SK-N-SH treated with all-trans-retinoic acid at 6 μM for 48 hours (cell line): Measurements from ENCODE around the gene LDB2.

Experiments
- ATAC-seq: fragments of 200-7000 bp; cut with Tn5 transposase; 3 replicates; pipeline ENCODE4 v1.9.1; 2020; ENCODE audit warnings: mild to moderate bottlenecking, moderate library complexity
- ARNTL ChIP-seq: fragments of 450-650 bp; formaldehyde crosslinking; IDR thresholded peaks from 2 replicates; pipeline ENCODE4 v1.5.0; 2020; ENCODE audit warnings: low read depth, mild to moderate bottlenecking, moderate library complexity, borderline replicate concordance
- BACH2 ChIP-seq: fragments of 250-450 bp; sonication (Bioruptor Pico); IDR thresholded peaks from 2 replicates; pipeline ENCODE4 v1.9.0; 2021; ENCODE audit warnings: mild to moderate bottlenecking, borderline replicate concordance
- CREB5 ChIP-seq: fragments of 250-450 bp; sonication (Bioruptor Pico); IDR thresholded peaks from 2 replicates; pipeline ENCODE4 v1.5.1; 2020; ENCODE audit warnings: low read depth, mild to moderate bottlenecking, moderate library complexity
- CSDC2 ChIP-seq: fragments of 250-450 bp; sonication (Bioruptor Pico); IDR thresholded peaks from 2 replicates; pipeline ENCODE4 v1.5.0; 2020; ENCODE audit warnings: mild to moderate bottlenecking, moderate library complexity
- CSRNP3 ChIP-seq: fragments of 250-450 bp; sonication (Bioruptor Pico); IDR thresholded peaks from 2 replicates; pipeline ENCODE4 v1.5.1; 2021; ENCODE audit warnings: mild to moderate bottlenecking, moderate library complexity
- ESRRG ChIP-seq: fragments of 250-450 bp; sonication (Bioruptor Pico); IDR thresholded peaks from 2 replicates; pipeline ENCODE4 v1.6.1; 2021; ENCODE audit warnings: mild to moderate bottlenecking
- GLIS3 ChIP-seq: fragments of 250-450 bp; sonication (Bioruptor Pico); IDR thresholded peaks from 2 replicates; pipeline ENCODE4 v1.5.0; 2020; ENCODE audit warnings: mild to moderate bottlenecking, moderate library complexity
- ISL1 ChIP-seq: fragments of 250-450 bp; sonication (Bioruptor Pico); IDR thresholded peaks from 2 replicates; pipeline ENCODE4 v2.1.2; 2022; ENCODE audit warnings: mild to moderate bottlenecking, moderate library complexity
- OSR1 ChIP-seq: fragments of 250-450 bp; sonication (Bioruptor Pico); IDR thresholded peaks from 2 replicates; pipeline ENCODE4 v1.8.0; 2022; ENCODE audit warnings: moderate library complexity, mild to moderate bottlenecking, inconsistent platforms
- PATZ1 ChIP-seq: fragments of 250-450 bp; sonication (Bioruptor Pico); IDR thresholded peaks from 2 replicates; pipeline ENCODE4 v1.8.0; 2020; ENCODE audit warnings: mild to moderate bottlenecking, moderate library complexity, borderline replicate concordance
- PPARA ChIP-seq: fragments of 250-450 bp; sonication (Bioruptor Pico); IDR thresholded peaks from 2 replicates; pipeline ENCODE4 v1.5.0; 2020; ENCODE audit warnings: mild to moderate bottlenecking, borderline replicate concordance
- RARB ChIP-seq: fragments of 250-450 bp; sonication (Bioruptor Pico); IDR thresholded peaks from 2 replicates; pipeline ENCODE4 v1.8.0; 2021; ENCODE audit warnings: mild to moderate bottlenecking, moderate library complexity
- SNAI2 ChIP-seq: fragments of 250-450 bp; sonication (Bioruptor Pico); IDR thresholded peaks from 2 replicates; pipeline ENCODE4 v1.5.0; 2020; ENCODE audit warnings: mild to moderate bottlenecking, moderate library complexity
- TCF4 ChIP-seq: fragments of 250-450 bp; sonication (Bioruptor Pico); IDR thresholded peaks from 2 replicates; pipeline ENCODE4 v1.8.0; 2021; ENCODE audit warnings: mild to moderate bottlenecking, moderate library complexity, borderline replicate concordance
- TOX ChIP-seq: fragments of 250-450 bp; sonication (Bioruptor Pico); IDR thresholded peaks from 2 replicates; pipeline ENCODE4 v1.8.0; 2021; ENCODE audit warnings: mild to moderate bottlenecking, moderate library complexity, borderline replicate concordance
- TSHZ2 ChIP-seq: fragments of 250-450 bp; sonication (Bioruptor Pico); IDR thresholded peaks from 2 replicates; pipeline ENCODE4 v1.5.0; 2020; ENCODE audit warnings: mild to moderate bottlenecking, moderate library complexity
- ZC3H10 ChIP-seq: fragments of 250-450 bp; sonication (Bioruptor Pico); IDR thresholded peaks from 2 replicates; pipeline ENCODE4 v1.5.1; 2021; ENCODE audit warnings: mild to moderate bottlenecking, moderate library complexity
- ZFP3 ChIP-seq: fragments of 250-450 bp; sonication (Bioruptor Pico); IDR thresholded peaks from 2 replicates; pipeline ENCODE4 v1.5.0; 2020; ENCODE audit warnings: mild to moderate bottlenecking, moderate library complexity
- ZFP30 ChIP-seq: fragments of 450-650 bp; formaldehyde crosslinking; IDR thresholded peaks from 2 replicates; pipeline ENCODE4 v1.5.0; 2022; ENCODE audit warnings: mild to moderate bottlenecking, moderate library complexity
- ZNF565 ChIP-seq: fragments of 450-650 bp; formaldehyde crosslinking; conservative IDR thresholded peaks from 2 replicates; pipeline ENCODE4 v1.5.0; 2020; ENCODE audit warnings: low read depth, mild to moderate bottlenecking, moderate library complexity
- ZNF70 ChIP-seq: fragments of 450-650 bp; formaldehyde crosslinking; IDR thresholded peaks from 2 replicates; pipeline ENCODE4 v1.5.0; 2020; ENCODE audit warnings: mild to moderate bottlenecking, moderate library complexity
- ZNF8 ChIP-seq: fragments of 450-650 bp; formaldehyde crosslinking; IDR thresholded peaks from 2 replicates; pipeline ENCODE4 v1.5.0; 2020; ENCODE audit warnings: mild to moderate bottlenecking, moderate library complexity
- TF ChIP-seq, protein P1 (sequence below): fragments of 250-450 bp; sonication (Bioruptor Pico); IDR thresholded peaks from 2 replicates; pipeline ENCODE4 v1.8.0; 2021; ENCODE audit warnings: low read depth, mild to moderate bottlenecking, moderate library complexity, borderline replicate concordance

Gene LDB2

GRCh38 chr4:16732741-16733140 is 165.7 kb downstream of the LDB2 start:
- no peak for ATAC-seq
- TF ChIP-seq ZNF565 (CRISPR knock-in tag) (no peak), ESRRG (CRISPR knock-in tag) (no peak), PATZ1 (CRISPR knock-in tag) (no peak), GLIS3 (no peak), ZC3H10 (CRISPR knock-in tag) (no peak), ZNF8 (no peak), RARB (no peak), ARNTL (CRISPR knock-in tag) (no peak), TOX (CRISPR knock-in tag) (no peak), TCF4 (CRISPR knock-in tag) (no peak), BACH2 (CRISPR knock-in tag) (no peak), ZFP3 (no peak), ZNF70 (CRISPR knock-in tag) (no peak), OSR1 (CRISPR knock-in tag) (no peak), ISL1 (CRISPR knock-in tag) (no peak), CSDC2 (CRISPR knock-in tag) (no peak), SNAI2 (no peak), ZFP30 (no peak)
- TF ChIP-seq, protein P1, sequence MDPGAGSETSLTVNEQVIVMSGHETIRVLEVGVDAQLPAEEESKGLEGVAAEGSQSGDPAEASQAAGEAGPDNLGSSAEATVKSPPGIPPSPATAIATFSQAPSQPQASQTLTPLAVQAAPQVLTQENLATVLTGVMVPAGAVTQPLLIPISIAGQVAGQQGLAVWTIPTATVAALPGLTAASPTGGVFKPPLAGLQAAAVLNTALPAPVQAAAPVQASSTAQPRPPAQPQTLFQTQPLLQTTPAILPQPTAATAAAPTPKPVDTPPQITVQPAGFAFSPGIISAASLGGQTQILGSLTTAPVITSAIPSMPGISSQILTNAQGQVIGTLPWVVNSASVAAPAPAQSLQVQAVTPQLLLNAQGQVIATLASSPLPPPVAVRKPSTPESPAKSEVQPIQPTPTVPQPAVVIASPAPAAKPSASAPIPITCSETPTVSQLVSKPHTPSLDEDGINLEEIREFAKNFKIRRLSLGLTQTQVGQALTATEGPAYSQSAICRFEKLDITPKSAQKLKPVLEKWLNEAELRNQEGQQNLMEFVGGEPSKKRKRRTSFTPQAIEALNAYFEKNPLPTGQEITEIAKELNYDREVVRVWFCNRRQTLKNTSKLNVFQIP (CRISPR knock-in tag), result no peak

- no peak for ATAC-seq
- TF ChIP-seq ZNF565 (CRISPR knock-in tag) (no peak), ESRRG (CRISPR knock-in tag) (no peak), CSRNP3 (no peak), BACH2 (CRISPR knock-in tag) (no peak), GLIS3 (no peak), OSR1 (CRISPR knock-in tag) (no peak), PPARA (CRISPR knock-in tag) (no peak), ZFP30 (no peak), ISL1 (CRISPR knock-in tag) (no peak), ZNF8 (no peak), TOX (CRISPR knock-in tag) (no peak), ZFP3 (no peak), CREB5 (CRISPR knock-in tag) (no peak), CSDC2 (CRISPR knock-in tag) (no peak), TCF4 (CRISPR knock-in tag) (no peak), ZC3H10 (CRISPR knock-in tag) (no peak), RARB (no peak)
These were observed 166.6 kb downstream of the LDB2 start for GRCh38 chr4:16731776-16732380.

- no peak for ATAC-seq
- TF ChIP-seq ISL1 (CRISPR knock-in tag), result no peak
- no peak for TF ChIP-seq ZNF565 (CRISPR knock-in tag)
- TF ChIP-seq TOX (CRISPR knock-in tag), result no peak
- no peak for TF ChIP-seq ESRRG (CRISPR knock-in tag)
- no peak for TF ChIP-seq CSRNP3
- no peak for TF ChIP-seq TSHZ2
- TF ChIP-seq ZFP30, result no peak
- no peak for TF ChIP-seq BACH2 (CRISPR knock-in tag)
These were observed 167.8 kb downstream of the LDB2 start for GRCh38 chr4:16730522-16731205.
